Stimulated activated CD4-positive, alpha-beta T cell treated with anti-CD3 and anti-CD28 coated beads, Interleukin-2, amount 100 ng/mL, for 24 hours (primary cell): ENCODE data around the gene DRAM1.
A peak's percentile ranks its signal among the peaks of the same experiment; 100 is the strongest.
"Not testable (repeated sequence)": the region's sequence is repeated elsewhere in the genome, so short reads cannot be mapped to it uniquely, and the experiment has no call there.

ENCODE experiments used
- DNase-seq, 2 donors: peaks; one replicate each; pipeline ENCODE4 v3.0.0-alpha.2; 2020

Gene DRAM1

GRCh38 chr12:101908395-101908794, 31.0 kb downstream of the DRAM1 start:
- DNase-seq: no peak

DNA sequence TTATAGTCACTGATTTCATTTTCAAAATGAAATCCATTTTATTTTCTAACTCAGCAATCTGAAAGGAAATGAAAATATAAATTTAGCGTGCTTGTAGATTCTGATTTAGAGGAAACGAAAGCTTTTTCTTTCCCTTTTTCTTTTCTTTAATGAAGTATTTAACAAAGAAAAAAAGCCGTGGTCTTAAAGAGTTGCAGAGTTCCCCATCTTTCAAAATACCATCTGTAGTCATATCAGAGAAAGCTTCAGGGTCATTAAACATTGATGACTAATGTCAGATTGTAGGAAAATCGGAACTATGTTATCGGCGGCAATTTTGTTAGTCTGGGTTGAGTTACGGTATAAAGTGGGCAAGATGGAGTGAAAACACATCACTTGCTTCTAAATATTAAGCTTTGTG, 32.3 kb downstream of the DRAM1 start:
- DNase-seq: no peak

GRCh38 chr12:101915841-101916240, 38.5 kb downstream of the DRAM1 start:
- no peak for DNase-seq

GRCh38 chr12:101918805-101919204, 41.4 kb downstream of the DRAM1 start:
- DNase-seq: not testable (repeated sequence)

- DNase-seq: no peak
Observed at GRCh38 chr12:101919447-101919846, 42.1 kb downstream of the DRAM1 start.

DNA sequence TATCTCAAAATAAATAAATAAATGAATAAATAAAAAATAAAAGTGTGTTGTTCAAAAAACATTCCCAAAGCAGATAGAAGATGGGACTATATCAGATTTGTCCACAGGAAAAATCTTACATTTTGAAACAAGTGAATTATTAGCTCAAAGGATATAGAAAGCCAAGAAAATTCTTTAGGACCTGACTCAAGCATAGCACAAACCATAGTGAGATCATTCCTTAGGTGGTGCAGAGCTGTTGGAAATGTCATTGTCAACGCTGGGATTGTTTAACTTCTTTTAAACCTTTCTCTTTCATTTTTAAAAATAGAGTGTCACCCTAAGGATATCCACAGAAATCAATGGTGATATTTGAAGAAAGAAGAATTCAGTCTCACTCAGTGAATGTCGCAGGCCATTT, 43.5 kb downstream of the DRAM1 start:
- no peak for DNase-seq

DNA sequence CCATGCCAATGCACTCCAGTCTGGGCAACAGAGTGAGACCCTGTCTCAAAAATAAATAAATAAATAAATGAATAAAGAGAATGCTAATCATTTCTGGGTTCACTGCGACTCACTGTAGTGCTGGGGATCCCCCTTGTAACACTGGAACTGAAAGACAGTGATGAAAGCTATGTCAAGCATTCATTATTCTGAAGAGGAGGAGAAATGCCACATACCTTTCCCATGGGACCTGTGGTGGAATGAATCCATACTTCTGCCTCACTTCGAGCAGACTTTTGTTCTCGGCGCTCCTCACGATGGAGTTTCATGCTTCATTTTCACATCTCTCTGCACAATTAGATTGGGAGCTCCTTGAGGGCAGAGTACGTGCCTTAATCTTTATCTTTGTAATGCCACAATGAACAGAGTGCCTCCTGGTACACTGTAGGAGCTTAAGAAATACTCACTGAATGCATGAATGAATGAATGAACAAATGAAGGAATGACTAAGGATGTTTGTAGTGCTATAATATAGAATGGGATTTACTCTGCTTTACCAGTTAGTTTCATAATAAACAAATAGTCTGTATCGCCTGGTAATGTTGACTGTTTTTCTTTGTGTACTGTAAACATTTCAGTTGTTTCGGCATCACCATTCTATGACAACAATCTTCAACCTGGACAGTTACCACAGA, 45.8 kb downstream of the DRAM1 start:
- DNase-seq: no peak

- DNase-seq: no peak
Observed at GRCh38 chr12:101924618-101925017, 47.2 kb downstream of the DRAM1 start.

DNA sequence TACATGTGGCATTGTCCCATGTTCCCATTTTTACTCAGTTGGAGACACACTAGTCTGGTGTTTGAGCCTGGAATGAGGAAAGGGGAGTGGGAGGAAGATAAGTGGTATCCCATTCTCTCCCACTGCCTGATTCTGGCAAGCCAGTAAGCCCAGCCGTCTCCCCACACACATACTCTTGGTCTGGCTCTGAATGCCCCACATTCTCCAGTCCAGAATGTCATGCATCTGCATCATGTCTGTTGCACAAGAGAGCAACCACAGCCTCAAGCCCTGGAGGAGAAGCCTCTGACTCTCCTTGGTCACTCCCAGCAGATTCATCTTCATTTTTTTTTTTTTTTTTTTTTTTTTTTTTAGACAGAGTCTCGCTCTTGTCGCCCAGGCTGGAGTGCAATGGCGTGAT, 48.0 kb downstream of the DRAM1 start:
- DNase-seq: no peak

DNA sequence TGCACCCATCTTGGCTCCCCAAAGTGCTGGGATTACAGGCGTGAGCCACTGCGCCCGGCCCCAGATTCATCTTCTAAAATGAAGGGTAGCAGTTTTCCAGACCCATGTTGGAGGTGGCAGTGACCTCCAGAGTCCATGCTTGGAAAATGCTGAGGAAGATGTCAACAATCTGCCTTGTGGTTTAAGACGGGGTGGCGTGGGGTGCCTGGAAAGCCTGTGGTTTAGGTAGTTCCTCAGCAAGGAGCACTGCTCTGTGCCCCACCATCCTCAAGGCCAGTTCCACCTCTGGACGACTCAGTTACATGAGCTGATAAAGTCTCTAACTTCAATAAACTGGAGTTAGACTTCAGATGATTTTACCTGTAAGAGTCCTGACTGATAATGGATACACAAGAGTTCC, 48.6 kb downstream of the DRAM1 start:
- no peak for DNase-seq

GRCh38 chr12:101927036-101927435, 49.7 kb downstream of the DRAM1 start:
- no peak for DNase-seq

- DNase-seq: no peak
Observed at GRCh38 chr12:101927999-101928398, 50.6 kb downstream of the DRAM1 start.

GRCh38 chr12:101928556-101928955, 51.2 kb downstream of the DRAM1 start:
- no peak for DNase-seq

GRCh38 chr12:101929365-101930041, 52.1 kb downstream of the DRAM1 start:
- no peak for DNase-seq

GRCh38 chr12:101931498-101932326, 54.3 kb downstream of the DRAM1 start:
- no peak for DNase-seq

GRCh38 chr12:101933866-101934514, 56.6 kb downstream of the DRAM1 start:
- DNase-seq: no peak

GRCh38 chr12:101935890-101936746, 58.7 kb downstream of the DRAM1 start:
- DNase-seq: no peak

DNA sequence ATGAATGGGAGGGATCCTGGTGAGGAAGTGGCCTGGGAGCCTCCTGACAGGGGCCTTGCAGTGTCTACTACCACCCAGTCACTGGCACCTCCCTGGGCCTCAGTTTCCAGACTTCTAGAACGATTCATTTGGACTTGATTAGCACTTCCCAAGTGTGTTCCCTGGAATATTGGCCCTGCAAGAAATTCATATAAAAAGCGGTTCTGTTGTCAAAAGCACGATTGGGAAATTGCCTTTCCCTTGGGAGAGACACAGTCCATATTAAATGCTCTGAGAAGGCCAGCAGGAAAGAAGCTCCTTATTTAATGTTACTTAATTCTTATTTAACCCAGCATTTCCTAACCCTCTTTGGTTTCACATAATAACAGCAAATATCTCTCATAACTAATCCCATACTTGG, 61.9 kb downstream of the DRAM1 start:
- no peak for DNase-seq

- DNase-seq: peak; percentile 47 to 49
Observed at GRCh38 chr12:101939856-101940265, 62.5 kb downstream of the DRAM1 start.

DNA sequence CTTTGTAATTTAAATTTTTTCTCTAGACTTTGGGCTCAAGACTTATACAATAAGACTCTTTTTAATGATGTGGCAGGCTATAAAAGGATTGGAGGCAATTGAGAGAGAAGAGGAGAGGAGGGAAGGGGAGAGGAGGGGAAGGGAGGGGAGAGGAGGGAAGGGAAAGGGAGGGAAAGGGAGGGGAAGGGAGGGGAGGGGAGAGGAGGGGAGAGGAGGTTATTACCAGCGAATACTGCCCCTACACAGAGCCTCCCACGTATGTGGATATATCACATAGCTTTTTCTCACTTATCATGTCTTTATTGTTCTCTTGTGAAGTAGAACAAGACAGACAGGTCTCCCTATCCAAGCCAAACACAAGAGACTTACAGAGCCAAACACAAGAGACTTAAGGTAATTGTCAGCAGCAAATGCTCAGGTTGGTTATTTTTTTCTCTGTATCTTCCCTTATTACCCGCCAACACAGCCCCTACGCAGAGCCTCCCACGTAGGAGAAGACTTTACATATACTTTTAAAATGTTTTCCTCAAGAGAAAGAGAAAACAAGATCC, 63.1 kb downstream of the DRAM1 start:
- no peak for DNase-seq

DNA sequence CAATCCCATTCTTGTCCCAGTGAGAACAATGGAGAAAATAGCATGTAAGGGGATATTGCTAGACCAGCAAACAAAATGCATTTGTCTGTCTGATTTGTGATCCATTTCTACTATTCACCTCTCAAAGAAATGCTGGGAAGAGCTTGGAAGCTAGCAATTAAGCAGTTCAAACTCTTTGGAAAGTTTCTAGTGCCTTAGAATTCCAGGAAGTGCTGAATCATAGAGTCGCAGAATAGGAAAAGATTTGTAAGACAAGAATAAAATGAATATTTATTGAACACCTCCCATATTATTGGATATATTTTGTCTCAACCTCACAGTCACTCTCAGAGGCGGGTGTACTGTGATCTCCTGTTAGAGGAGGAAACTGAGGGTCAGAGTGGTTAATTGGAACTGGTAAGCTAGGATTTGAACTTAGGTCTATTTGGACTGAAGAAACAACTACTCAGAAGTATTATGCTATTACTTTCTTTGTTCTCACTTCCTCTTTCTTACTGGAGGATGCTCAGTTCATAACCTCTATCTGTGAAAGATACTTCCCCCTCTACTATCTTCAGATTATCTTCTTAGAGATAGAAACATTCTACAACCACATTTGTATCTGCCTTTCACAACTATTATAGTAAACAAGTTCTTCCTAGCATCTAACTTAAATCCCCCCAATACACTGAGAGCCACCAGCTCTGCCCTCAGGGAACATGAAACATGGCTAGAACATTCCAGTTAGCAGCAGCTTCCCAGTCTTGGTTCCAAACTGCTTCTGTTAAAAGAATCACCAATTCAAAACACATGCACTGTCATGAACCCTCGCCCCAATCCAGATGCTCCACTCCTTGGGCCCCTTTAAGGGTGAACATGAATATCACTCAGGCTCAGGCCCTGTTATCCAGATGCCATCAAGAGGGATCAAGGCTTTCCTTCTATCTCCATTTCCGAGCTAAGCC, 64.2 kb downstream of the DRAM1 start:
- no peak for DNase-seq
